GM23248 (cell line): ENCODE measurements around the gene ERC2. TPM values are rescaled to one million over a fixed set of nuclear protein-coding genes. Genes with fewer than 3 reads are reported as not detected.

Experiments used
- DNase-seq: peaks from one replicate; pipeline ENCODE4 v3.0.0-alpha.2; 2015
- H2AFZ ChIP-seq: fragments of 200-600 bp; sonication (generic); 2 replicates; pipeline ENCODE4 v1.6.1; 2016; ENCODE audit warnings: antibody characterized with exemption
- H3F3A ChIP-seq: fragments of 200-600 bp; sonication (generic); 2 replicates; pipeline ENCODE4 v1.6.1; 2016; ENCODE audit warnings: mild to moderate bottlenecking, antibody characterized with exemption, mixed run types; ENCODE audit not compliant: insufficient read depth
- H3K27ac ChIP-seq: fragments of 200-600 bp; sonication (generic); 2 replicates; pipeline ENCODE4 v1.5.1; 2016; ENCODE audit warnings: mild to moderate bottlenecking
- H3K27me3 ChIP-seq: fragments of 200-600 bp; sonication (generic); replicated peaks from 2 replicates; pipeline ENCODE4 v1.6.1; 2016; ENCODE audit warnings: mild to moderate bottlenecking; ENCODE audit not compliant: insufficient read depth
- H3K36me3 ChIP-seq: fragments of 200-600 bp; sonication (generic); 2 replicates; pipeline ENCODE4 v1.6.1; 2016; ENCODE audit warnings: low read depth, mild to moderate bottlenecking
- H3K4me1 ChIP-seq: fragments of 200-600 bp; sonication (generic); 2 replicates; pipeline ENCODE4 v1.6.1; 2016; ENCODE audit warnings: mild to moderate bottlenecking; ENCODE audit not compliant: insufficient read depth
- H3K4me2 ChIP-seq: fragments of 200-600 bp; sonication (generic); one replicate; pipeline ENCODE4 v1.6.1; 2016; ENCODE audit warnings: mild to moderate bottlenecking; ENCODE audit not compliant: unreplicated experiment
- H3K4me3 ChIP-seq: fragments of 200-600 bp; sonication (generic); 2 replicates; pipeline ENCODE4 v1.5.1; 2016; ENCODE audit warnings: mild to moderate bottlenecking
- H3K79me2 ChIP-seq: fragments of 200-600 bp; sonication (generic); 2 replicates; pipeline ENCODE4 v1.6.1; 2016; ENCODE audit warnings: mild to moderate bottlenecking; ENCODE audit not compliant: insufficient read depth
- H3K9ac ChIP-seq: fragments of 200-600 bp; sonication (generic); 2 replicates; pipeline ENCODE4 v1.6.1; 2016; ENCODE audit warnings: mild to moderate bottlenecking
- H3K9me2 ChIP-seq: fragments of 200-600 bp; sonication (generic); 2 replicates; pipeline ENCODE4 v1.6.1; 2016; ENCODE audit warnings: mixed run types, mild to moderate bottlenecking, moderate library complexity; ENCODE audit not compliant: insufficient read depth
- H3K9me3 ChIP-seq: fragments of 200-600 bp; sonication (generic); one replicate; pipeline ENCODE4 v1.6.1; 2017; ENCODE audit warnings: low read depth
- H4K20me1 ChIP-seq: fragments of 200-600 bp; sonication (generic); 2 replicates; pipeline ENCODE4 v1.6.0; 2016; ENCODE audit not compliant: insufficient read depth
- EZH2 ChIP-seq: fragments of 200-600 bp; sonication (generic); IDR thresholded peaks from 2 replicates; pipeline ENCODE4 v1.6.1; 2018; ENCODE audit warnings: antibody characterized with exemption, mild to moderate bottlenecking; ENCODE audit not compliant: insufficient read depth, poor library complexity, severe bottlenecking
- EZH2phosphoT487 ChIP-seq: fragments of 200-600 bp; sonication (generic); IDR thresholded peaks from 2 replicates; pipeline ENCODE4 v1.6.1; 2018; ENCODE audit warnings: antibody characterized with exemption, moderate library complexity, mild to moderate bottlenecking, low read depth; ENCODE audit not compliant: insufficient read depth
- WGBS, 2 experiments: methylation state at CpG; one replicate each; pipeline ENCODE4 v1.1.6; 2015 to 2017; ENCODE audit warnings: low lambda C conversion rate in 2 of 2, low coverage in 1 of 2; ENCODE audit errors: missing lambda C conversion rate in 2 of 2; 5-methylcytosine and 5-hydroxymethylcytosine counted together
- in situ Hi-C: fragments of 300-500 bp; cut with MboI; formaldehyde crosslinking; loops from 2 replicates; pipeline ENCODE4 v1.15.0; 2020
- polyA plus RNA-seq: library from polyadenylated mRNA; unstranded; fragments of >200 nt; fragmentation: Nextera tagmentation; extraction: Ambion mirVana; gene quantifications from 2 replicates; pipeline ENCODE4 v1.2.1, GENCODE V29; 2016
- total RNA-seq: library from RNA; depleted of rRNA; stranded (reverse); fragments of >200 nt; shearing (Covaris generic); gene quantifications from 2 replicates; pipeline ENCODE4 v1.2.3, GENCODE V29; 2014

ERC2 gene
- total and polyA plus RNA-seq, 2 experiments from 2014 or later = not detected

- DNase-seq = no peak
- no peak overlapping the region for H3K9ac ChIP-seq
- no peaks in the 10 kb centered on the region for H4K20me1 ChIP-seq
- H3K9me3 ChIP-seq = no peaks in the 10 kb centered on the region
- H3K4me1 ChIP-seq = peaks cover 8% of the 10 kb centered on the region
- no peaks in the 10 kb centered on the region for H3K9me2 ChIP-seq
- no peaks in the 10 kb centered on the region for H3K36me3 ChIP-seq
- in situ Hi-C loops = no loop called here
- H3K27me3 ChIP-seq = no peaks in the 10 kb centered on the region
- H3K4me2 ChIP-seq = no peak overlapping the region
- no peak overlapping the region for H3K27ac ChIP-seq
- H3F3A ChIP-seq = peaks cover 11% of the 10 kb centered on the region; the same call in 1 of the 2 replicates
- no peaks in the 10 kb centered on the region for H3K79me2 ChIP-seq
- WGBS, 2 experiments = 61 to 69% methylated on average over 2 of the region's 2 CpGs
- TF ChIP-seq EZH2phosphoT487 (no peak), EZH2 (no peak)
- no peak overlapping the region for H2AFZ ChIP-seq
- H3K4me3 ChIP-seq = no peak overlapping the region
Observed at GRCh38 chr3:56322862-56323261, 145.4 kb downstream of the ERC2 start.

GRCh38 chr3:56321892-56322291 is 146.4 kb downstream of the ERC2 start:
- no peaks in the 10 kb centered on the region for H4K20me1 ChIP-seq
- no peak overlapping the region for H3K4me2 ChIP-seq
- no peaks in the 10 kb centered on the region for H3K9me3 ChIP-seq
- no peaks in the 10 kb centered on the region for H3K79me2 ChIP-seq
- no peak for TF ChIP-seq EZH2
- no peak for TF ChIP-seq EZH2phosphoT487
- H3F3A ChIP-seq = peaks cover 11% of the 10 kb centered on the region; the same call in 1 of the 2 replicates
- H3K9ac ChIP-seq = no peak overlapping the region
- no peaks in the 10 kb centered on the region for H3K27me3 ChIP-seq
- H3K27ac ChIP-seq = no peak overlapping the region
- 74% methylated on average over 2 of the region's 2 CpGs for WGBS, 2 experiments
- H3K4me1 ChIP-seq = peaks cover 8% of the 10 kb centered on the region
- no peak overlapping the region for H2AFZ ChIP-seq
- no peaks in the 10 kb centered on the region for H3K36me3 ChIP-seq
- no peaks in the 10 kb centered on the region for H3K9me2 ChIP-seq
- no peak for DNase-seq
- H3K4me3 ChIP-seq = no peak overlapping the region
- in situ Hi-C loops = no loop called here

GRCh38 chr3:56321383-56321782 is 146.9 kb downstream of the ERC2 start:
- H2AFZ ChIP-seq = no peak overlapping the region
- H3K36me3 ChIP-seq = no peaks in the 10 kb centered on the region
- no peak overlapping the region for H3K9ac ChIP-seq
- H3K4me3 ChIP-seq = no peak overlapping the region
- no peak overlapping the region for H3K27ac ChIP-seq
- peaks cover 8% of the 10 kb centered on the region for H3K4me1 ChIP-seq
- 72 to 73% methylated on average over 1 of the region's 1 CpG for WGBS, 2 experiments
- no peaks in the 10 kb centered on the region for H3K9me2 ChIP-seq
- H3K4me2 ChIP-seq = no peak overlapping the region
- no peaks in the 10 kb centered on the region for H3K79me2 ChIP-seq
- in situ Hi-C loops = no loop called here
- no peaks in the 10 kb centered on the region for H3K9me3 ChIP-seq
- H3K27me3 ChIP-seq = no peaks in the 10 kb centered on the region
- no peak for TF ChIP-seq EZH2
- no peaks in the 10 kb centered on the region for H4K20me1 ChIP-seq
- no peak for DNase-seq
- peaks cover 11% of the 10 kb centered on the region; the same call in 1 of the 2 replicates for H3F3A ChIP-seq

- Histone ChIP-seq H3K79me2 (no peaks in the 10 kb centered on the region), H3K9me2 (no peaks in the 10 kb centered on the region), H2AFZ (no peak overlapping the region), H3K4me2 (no peak overlapping the region), H3K4me1 (peaks cover 8% of the 10 kb centered on the region), H3F3A (peaks cover 11% of the 10 kb centered on the region; the same call in 1 of the 2 replicates), H3K9ac (no peak overlapping the region), H3K27ac (no peak overlapping the region), H3K9me3 (no peaks in the 10 kb centered on the region), H3K27me3 (no peaks in the 10 kb centered on the region), H3K4me3 (no peak overlapping the region), H3K36me3 (no peaks in the 10 kb centered on the region), H4K20me1 (no peaks in the 10 kb centered on the region)
- TF ChIP-seq EZH2 (no peak), EZH2phosphoT487 (no peak)
- WGBS, 2 experiments = 69 to 73% methylated on average over 5 of the region's 5 CpGs
- in situ Hi-C loops = no loop called here
- DNase-seq = no peak
Observed at GRCh38 chr3:56320883-56321282, 147.4 kb downstream of the ERC2 start.

GRCh38 chr3:56318891-56319290 is 149.4 kb downstream of the ERC2 start:
- Histone ChIP-seq H3K27me3 (no peaks in the 10 kb centered on the region), H3K4me1 (peaks cover 11% of the 10 kb centered on the region), H3K9ac (no peak overlapping the region), H3K4me2 (no peak overlapping the region), H3K4me3 (no peak overlapping the region), H3K79me2 (no peaks in the 10 kb centered on the region), H2AFZ (no peak overlapping the region), H3F3A (peaks cover 7% of the 10 kb centered on the region; the same call in 1 of the 2 replicates), H3K9me2 (no peaks in the 10 kb centered on the region), H3K36me3 (no peaks in the 10 kb centered on the region), H4K20me1 (no peaks in the 10 kb centered on the region), H3K27ac (no peak overlapping the region), H3K9me3 (no peaks in the 10 kb centered on the region)
- WGBS, 2 experiments = 73 to 77% methylated on average over 3 of the region's 3 CpGs
- DNase-seq = no peak
- in situ Hi-C loops = no loop called here
- TF ChIP-seq EZH2phosphoT487 = no peak
- no peak for TF ChIP-seq EZH2
